ENCODE measurements around the gene CD320. TPM values are rescaled to one million over a fixed set of nuclear protein-coding genes. Genes with fewer than 3 reads are reported as not detected.
"Not testable (repeated sequence)": the region's sequence is repeated elsewhere in the genome, so short reads cannot be mapped to it uniquely, and the experiment has no call there.

CD320 gene
- polyA plus RNA-seq, 3 donors, result 29.4 to 91.2 (median 40.7) TPM

DNA sequence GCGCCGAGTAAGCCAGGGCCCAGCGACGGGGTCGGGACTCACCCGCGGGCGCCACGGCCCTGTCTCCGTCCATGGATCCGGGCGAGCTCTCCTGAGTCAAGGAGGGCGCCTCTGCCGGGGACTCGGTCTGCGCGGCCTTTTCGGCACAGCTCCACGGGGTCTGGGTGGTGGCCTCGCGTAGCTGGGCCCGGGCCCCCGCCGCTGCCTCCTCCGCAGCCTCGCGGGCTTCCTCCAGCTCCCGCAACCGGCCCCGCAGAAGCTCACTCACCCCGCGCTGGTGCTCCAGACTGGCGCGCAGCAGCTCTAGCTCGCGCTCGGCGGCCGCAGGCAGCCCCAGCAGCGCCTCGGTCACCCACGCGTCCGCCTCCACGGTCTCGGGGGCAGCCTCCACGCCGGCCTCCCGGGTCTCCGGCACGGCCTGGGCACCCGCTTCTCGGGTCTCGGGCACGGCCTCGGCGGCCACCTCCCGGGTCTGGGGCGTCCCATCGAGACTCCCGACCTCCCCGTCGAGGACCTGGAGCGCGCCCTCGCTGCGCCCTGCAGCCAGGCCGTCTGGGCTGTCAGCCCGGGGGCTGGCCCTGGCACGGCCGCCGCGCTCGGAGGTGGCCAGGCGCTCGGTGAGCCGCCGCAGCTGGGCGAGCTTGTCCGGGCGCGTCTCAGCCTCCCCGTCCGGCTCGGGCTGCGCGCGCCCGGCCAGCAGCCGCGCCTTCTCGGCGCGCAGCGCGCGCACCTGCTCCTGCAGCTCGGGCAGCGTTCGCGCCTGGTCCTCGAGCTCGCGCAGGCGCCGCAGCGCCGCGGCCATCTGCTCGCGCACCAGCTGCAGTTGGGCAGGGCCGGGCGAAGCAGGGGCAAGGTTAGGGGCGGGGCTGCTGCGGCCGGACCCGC lies 26.5 kb upstream of the CD320 start:
- H3K27ac ChIP-seq (ENCODE audit: low read depth, low read length), result no peak overlapping the region
- WGBS, 3 donors, result 6 to 26% (median 25%) methylated on average over 64 to 117 of the region's 117 CpGs

DNA sequence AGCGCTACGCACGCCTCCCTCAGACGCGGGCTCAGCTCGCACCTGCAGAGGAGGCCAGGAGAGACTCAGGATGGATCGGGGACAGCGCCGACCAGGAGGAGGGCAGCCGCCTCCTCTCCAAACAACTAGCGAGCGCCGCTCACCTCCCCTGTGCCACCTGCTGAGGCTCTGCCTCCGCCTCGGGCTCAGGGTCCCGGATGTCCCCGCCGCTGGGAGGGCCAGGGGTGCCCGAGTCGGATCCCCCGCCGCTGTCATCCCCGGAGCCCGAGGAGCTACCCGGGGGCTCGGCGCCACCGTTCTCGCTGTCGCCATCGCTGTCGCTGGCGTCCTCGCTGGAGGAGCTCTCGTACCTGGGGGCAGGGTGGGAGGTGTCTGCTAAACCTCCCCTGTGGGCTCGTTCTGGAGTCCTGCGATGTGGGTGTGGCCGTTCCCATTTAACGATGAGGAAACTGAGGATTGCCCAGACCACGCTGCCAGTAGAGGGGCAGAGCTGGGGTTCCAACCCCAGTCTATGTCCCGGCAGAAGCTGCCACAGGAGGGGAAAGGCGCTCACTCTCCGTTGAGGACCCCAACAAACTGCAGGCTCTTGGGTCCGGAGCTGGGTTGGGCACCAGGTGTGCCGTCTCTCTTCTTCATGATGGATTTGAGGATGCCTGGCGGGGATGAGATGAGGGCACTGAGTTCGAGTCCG lies 25.8 kb upstream of the CD320 start:
- 18 to 44% (median 42%) methylated on average over 43 to 48 of the region's 48 CpGs for WGBS, 3 donors
- no peak overlapping the region for H3K27ac ChIP-seq (ENCODE audit: low read depth, low read length)

DNA sequence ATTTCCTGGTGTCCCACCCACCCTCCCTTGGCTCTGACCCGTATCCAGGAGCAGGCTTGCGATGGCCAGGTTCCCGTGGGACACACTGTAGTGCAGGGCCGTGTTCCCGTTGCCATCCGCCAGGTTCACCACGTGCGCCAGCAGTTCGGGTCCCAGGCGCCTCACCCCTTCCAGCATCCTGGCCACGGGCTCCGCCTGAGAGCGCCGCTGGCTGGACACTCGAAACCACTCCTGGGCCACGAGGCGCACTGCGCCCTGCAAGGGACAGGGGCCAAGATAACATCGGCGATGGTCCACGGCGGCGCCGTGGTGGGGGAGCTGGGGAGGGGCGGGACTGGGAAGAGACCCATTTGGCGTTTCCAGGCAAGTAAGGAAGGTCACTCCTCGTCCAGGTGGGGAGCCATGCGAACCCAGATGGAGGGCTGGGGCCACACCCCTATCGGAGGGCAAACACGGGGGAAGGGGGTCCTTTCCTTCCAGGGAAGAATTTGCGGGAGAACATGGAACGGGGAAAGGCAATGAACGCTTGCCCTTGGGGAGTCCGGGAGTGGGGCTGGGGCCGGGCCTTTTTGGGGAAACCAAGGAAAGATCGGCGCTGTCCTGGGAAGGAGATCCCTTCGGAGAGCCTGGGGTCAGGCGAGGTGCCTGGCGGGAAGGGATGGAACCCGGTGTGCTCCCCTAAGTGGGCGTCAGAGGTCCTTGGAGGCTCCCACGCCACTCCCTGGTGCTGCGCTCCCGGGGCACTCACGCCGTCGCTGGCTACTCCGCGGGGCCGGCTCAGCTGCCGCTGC lies 25.0 kb upstream of the CD320 start:
- 14 to 35% (median 29%) methylated on average over 52 of the region's 52 CpGs for WGBS, 3 donors
- no peak overlapping the region for H3K27ac ChIP-seq (ENCODE audit: low read depth, low read length)

DNA sequence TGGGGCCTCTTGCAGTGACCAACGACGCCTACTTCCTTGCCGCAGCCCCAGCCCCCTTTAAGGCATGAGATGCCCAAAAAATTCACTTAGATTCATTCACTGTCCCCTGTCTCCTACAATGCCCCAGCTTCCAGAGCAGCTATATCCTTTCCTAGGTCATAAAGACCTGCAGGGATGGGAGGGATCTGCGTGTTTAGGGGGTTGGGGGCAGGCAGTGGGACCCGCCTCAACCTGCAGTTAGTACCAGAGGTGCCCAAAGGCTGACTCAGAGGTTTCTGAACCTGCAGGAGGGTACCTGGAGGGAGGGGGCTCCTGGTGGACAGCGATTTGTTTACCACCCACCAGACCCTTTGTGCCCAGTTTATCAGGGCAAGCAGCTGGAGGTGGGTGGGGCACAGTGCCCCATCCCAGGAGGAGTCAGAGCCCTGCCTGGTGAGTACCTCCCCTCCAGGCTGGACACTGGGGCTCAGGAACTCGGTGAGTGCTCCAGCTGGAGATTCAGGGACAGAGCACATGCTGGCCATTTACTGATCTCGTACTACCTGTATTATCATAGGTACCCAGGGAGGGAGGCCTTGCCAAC lies 23.2 kb upstream of the CD320 start:
- no peak overlapping the region for H3K27ac ChIP-seq (ENCODE audit: low read depth, low read length)
- WGBS, 3 donors, result 78 to 90% (median 89%) methylated on average over 8 of the region's 8 CpGs

DNA sequence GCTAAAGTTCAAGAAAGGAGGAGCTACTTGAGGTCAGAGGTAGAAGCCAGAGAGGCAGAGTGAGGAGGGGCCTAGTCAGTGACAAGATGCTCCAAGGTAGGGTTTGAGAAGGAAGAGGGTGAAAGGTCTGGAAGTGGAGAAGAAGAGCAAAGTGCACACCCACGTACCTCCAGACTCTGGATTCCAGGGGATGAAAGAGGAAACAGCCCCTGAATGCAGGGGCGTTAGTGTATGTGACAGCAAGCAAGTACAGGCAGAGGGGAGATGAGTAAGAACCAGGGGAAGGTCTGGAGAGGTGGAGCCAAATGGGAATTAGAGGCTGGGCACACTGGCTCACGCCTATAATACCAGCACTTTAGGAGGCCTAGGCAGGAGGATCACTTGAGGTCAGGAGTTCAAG lies 21.8 kb upstream of the CD320 start:
- 58 to 89% (median 78%) methylated on average over 3 of the region's 3 CpGs for WGBS, 3 donors
- H3K27ac ChIP-seq (ENCODE audit: low read depth, low read length), result no peak overlapping the region

DNA sequence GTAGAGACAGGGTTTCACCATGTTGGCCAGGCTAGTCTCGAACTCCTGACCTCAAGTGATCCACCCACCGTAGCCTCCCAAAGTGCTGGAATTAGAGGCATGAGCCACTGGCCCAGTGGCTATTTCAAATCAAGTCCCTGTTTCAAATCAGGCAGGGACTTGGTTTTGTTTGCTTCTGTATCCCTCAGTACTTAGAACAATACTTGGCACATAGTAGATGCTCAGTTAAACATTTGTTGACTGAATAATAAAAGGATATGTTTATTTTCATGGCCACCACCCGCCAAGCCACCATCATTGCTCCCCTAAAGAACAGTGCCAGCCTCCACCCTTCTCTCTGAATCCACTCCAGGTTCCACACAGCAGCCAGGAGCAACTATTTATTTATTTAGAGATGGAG lies 17.3 kb upstream of the CD320 start:
- WGBS, 3 donors, result 90 to 99% (median 91%) methylated on average over 3 of the region's 3 CpGs
- H3K27ac ChIP-seq (ENCODE audit: low read depth, low read length), result no peak overlapping the region

DNA sequence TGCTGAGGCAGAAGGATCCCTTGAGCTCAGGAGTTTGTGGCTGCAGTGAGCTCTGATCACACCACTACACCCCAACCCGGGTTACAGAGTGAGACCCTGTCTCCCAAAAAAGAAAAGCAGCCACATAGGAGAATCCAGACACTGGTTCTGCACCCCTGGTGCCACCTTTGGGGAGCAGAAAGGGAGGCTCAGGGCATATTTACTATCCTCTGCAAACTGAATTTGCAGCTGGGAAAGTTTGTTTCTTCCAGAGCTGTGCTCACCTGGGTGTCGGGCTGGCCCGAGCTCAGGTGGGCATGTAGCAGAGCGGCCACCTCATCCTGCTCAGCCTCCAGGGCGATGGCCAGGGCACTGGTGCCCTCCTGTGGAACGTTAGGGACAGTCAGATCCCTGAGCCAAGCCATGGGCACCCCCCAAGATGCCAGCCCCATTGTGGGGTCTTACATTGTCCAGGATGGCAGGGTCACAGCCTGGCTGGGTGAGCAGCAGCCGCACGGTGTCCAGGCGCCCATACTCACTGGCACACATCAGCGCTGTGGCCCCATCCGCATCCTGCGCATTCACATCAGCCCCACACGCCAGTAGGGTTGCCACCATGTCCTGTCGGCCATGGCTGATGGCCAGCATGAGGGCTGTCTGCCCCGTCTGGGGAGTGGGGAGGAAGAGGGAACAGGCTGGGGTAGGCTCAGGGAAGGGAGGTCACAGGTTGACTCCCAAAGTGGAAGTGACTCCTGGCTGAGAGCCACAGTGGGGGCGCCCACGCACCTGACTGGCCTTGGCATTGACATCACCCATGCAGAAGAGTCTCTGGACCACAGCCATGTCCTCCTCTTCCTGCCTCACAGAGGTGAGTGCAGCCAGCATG lies 16.3 kb upstream of the CD320 start:
- WGBS, 3 donors, result 65 to 72% (median 68%) methylated on average over 16 to 17 of the region's 17 CpGs
- H3K27ac ChIP-seq (ENCODE audit: low read depth, low read length), result no peak overlapping the region

DNA sequence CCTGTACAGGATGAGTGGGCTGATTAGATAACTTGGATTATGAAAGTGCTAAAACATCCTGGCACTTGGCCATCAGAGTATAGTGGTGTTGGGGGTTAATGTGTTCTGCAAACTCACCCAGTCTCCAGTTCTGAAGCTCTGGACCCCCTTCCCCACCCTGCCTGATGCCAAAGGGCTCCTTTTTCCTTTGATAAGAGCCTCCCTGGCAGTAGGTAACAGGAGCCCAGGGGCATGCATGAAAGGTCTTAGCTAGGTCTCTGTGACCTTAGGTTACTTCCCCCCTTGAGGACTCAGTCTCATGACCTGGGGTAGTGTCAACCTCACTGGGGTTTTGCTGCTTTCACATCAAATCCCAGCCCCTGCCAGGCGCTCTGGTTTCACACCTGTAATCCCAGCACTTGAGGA lies 15.6 kb upstream of the CD320 start:
- 75 to 89% (median 83%) methylated on average over 1 of the region's 1 CpG for WGBS, 3 donors
- H3K27ac ChIP-seq (ENCODE audit: low read depth, low read length), result no peak overlapping the region

DNA sequence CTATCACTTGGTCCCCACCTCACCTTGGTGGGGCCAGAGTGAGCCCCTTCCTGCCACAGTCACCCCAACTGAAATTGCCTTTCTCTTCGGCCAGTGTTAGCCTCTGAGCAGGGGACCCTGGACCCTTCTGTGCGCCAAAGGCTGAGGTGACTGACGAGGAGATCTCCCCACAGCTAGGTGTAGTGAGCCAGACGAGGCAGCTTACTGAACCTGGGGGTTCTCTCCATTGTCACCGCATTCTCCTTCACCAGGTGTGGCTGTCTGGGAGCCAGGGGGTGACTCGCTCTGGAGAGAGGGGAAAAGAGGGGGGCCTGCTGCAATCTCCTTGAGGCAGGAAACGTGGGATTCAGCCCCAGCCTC lies 14.5 kb upstream of the CD320 start:
- WGBS, 3 donors, result 55 to 69% (median 68%) methylated on average over 7 of the region's 7 CpGs
- no peak overlapping the region for H3K27ac ChIP-seq (ENCODE audit: low read depth, low read length)

DNA sequence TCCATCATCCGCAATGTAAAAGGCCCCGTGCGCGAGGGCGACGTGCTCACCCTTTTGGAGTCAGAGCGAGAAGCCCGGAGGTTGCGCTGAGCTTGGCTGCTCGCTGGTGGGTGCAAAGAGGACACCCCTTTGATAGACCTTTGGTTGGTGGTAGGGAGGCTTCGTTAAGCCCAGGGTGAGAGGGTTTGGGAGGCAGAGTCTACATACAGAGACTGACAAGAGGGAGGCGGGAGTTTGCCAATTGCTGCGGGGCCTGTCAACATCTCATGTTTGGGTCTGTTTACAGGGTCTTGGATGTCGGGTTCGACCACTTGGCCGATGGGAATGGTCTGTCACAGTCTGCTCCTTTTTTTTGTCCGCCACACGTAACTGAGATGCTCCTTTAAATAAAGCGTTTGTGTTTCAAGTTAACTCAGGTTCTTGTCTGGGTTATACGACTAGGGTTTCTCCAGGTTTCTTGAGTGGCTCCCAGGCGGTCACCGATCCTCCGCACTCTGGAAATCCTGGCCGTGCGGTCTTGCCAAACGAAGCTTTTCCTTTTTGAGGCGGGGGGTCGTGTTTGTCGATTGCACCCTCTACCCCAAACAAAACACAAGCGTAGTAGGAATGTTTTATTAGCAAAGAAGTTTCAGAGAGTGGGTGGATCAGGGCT lies 14.0 kb upstream of the CD320 start:
- WGBS, 3 donors, result 10 to 21% (median 17%) methylated on average over 30 of the region's 30 CpGs
- H3K27ac ChIP-seq (ENCODE audit: low read depth, low read length), result no peak overlapping the region

DNA sequence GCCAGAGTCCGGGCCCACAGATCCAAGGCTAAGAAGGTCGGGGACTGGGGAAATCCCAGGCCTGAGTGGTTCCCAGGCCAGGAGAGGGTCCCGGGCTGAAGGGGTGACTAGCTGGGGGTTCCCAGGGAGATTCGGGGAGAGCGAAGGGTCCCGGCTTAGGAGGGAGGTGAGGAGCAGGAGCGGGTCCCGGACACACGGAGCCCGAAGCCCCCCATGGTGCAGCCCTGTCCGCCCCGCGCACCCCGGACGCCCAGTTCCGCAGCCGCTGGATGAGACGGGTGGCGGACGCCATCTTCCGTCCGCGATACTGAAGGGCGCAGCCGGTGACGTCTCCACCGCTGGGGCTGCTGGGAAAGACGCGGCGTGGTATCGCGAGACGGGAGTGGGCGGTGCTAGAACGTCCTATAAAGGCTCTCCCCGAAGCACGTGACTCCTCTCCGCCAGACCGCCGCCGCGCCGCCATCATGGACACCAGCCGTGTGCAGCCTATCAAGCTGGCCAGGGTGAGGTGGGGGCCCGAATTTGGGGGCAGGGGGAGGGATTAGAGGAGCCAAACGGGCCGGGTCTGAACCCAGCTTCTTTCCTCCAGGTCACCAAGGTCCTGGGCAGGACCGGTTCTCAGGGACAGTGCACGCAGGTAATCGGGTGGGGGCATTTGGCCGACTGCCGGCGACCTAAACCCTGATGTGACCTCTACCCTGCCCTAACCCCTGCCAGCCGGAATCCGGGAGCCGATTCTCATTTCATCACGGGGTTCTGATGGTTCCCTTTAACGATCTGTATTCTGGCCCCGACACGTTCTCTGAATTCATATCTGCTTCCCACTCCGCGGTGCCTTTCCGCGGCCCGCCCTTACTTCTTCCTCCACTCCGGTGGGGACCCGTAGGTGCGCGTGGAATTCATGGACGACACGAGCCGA lies 13.2 kb upstream of the CD320 start, which contains the start of the genes NDUFA7 and RPS28:
Gene NDUFA7 (minus strand): TSS at position 309 of the 919 bp plus-strand sequence. CDS start 17 bp downstream, at position 292.
Gene RPS28 (plus strand): TSS at position 430 of the 919 bp plus-strand sequence. CDS start 35 bp downstream, at position 465.
- no peak within 1 kb of the TSS for H3K27ac ChIP-seq (ENCODE audit: low read depth, low read length)
- WGBS, 3 donors, result 0% methylated on average over 67 to 72 of the region's 72 CpGs

DNA sequence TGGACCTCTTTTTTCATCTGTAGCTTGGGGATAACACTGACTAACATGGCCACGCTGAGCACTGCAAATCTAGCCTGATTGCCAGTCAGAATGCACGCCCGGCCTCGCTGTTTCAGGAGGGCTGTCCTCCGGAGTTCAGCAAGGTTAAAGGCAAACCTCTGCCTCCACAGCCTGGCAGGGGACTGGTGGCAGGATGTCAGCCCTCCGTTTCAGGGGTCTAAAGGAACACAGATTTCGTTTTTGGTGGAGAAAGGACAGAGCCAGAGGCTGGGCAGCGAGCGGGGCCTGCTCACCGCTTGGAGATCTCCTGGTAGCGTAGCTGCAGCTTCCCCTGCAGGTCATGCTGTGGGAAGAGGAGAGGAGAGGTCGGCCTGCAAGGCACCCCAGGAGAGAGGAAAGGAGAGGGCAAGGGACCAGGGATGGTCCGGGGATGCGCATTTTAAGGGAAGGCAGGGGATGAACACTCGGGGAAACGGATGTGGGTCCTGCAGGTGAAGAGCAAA lies 12.5 kb upstream of the CD320 start:
- no peak overlapping the region for H3K27ac ChIP-seq (ENCODE audit: low read depth, low read length)
- WGBS, 3 donors, result 0 to 4% (median 2%) methylated on average over 15 to 16 of the region's 16 CpGs

DNA sequence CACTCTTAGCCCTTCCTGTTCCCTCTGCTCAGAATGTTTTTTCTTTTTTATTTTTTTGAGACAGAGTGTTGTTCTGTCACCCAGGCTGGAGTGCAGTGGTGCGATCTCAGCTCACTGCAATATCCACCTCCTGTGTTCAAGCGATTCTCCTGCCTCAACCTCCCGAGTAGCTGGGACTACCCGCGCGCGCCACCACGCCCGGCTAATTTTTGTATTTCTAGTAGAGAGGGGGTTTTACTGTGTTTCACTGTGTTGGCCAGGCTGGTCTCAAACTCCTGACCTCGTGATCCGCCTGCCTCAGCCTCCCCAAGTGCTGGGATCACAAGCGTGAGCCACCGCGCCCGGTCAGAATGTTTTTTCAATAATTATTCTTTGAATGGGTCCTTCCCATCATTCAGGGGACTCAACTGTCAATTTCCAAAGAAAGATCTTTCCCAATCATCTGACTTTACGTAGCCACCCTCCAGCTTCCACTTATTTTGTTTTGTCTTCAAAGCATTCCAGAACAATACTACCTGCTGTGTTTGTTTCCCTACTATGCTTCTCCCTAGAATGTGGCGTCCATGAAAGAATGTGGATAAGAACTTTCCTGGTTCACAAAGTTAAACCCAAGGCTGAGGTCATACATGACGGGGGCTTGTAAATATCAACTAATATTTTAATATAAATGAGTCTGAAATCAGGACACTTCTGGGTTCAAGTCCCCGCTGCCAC lies 11.8 kb upstream of the CD320 start:
- no peak overlapping the region for H3K27ac ChIP-seq (ENCODE audit: low read depth, low read length)
- 77 to 86% (median 85%) methylated on average over 19 of the region's 19 CpGs for WGBS, 3 donors

DNA sequence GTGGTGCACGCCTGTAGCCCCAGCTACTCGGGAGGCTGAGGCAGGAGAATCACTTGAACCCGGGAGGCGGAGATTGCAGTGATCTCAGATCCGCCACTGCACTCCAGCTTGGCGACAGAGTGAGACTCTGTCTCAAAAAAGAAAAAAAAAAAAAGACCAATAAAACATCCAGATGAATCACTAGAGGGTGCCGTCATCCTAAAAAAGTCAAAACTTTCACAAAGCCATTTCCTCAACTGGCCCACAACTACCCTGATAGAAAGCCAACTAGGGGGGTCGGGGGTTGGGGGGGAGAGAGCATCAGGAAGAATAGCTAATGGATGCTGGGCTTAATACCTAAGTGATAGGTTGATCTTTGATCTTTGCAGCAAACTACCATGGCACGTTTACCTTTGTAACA lies 10.7 kb upstream of the CD320 start:
- 78 to 85% (median 80%) methylated on average over 9 of the region's 9 CpGs for WGBS, 3 donors
- not testable (repeated sequence) for H3K27ac ChIP-seq (ENCODE audit: low read depth, low read length)

DNA sequence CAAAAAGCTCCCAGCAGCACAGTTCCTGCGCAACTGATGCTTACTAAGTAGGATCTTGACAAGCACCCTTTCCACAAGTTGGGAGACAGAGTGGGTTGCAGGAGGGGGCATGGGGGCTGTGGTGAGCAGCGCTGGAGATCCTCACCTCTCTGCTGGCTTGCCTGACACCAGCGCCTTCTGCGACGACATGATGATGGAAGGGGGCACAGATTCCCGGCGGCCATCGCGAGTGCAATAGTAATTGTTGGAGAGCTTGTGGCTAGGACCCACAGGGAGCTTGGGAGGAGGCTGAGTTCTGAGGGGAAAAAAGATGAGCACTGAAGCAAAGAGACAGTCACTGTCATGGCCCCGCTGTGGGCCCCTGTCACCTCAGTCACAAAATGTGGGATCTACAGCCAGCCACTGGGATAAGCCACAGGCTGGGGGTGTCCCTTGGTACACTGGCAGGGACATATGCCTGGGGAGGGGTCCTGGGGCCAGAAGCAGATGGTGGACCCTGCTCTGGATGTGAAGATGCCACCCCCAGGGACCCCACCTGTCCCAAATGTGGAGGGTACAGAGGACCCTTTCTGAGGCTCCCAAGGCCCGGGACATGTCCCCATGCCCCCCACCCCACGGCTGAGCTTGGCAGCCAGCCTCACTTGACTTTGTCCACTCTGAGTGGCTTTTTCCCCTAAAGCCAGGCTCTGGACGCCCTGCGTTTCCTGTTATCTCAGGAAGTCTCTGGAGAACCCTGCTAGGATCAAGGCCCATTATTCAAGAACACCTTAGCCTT lies 8.4 kb upstream of the CD320 start:
- 81 to 87% (median 83%) methylated on average over 14 of the region's 14 CpGs for WGBS, 3 donors
- H3K27ac ChIP-seq (ENCODE audit: low read depth, low read length), result no peak overlapping the region
